Adrenal gland (tissue), 12 donors: ENCODE measurements around the gene POU2AF2. TPM values are rescaled to one million over a fixed set of nuclear protein-coding genes. Genes with fewer than 3 reads are reported as not detected.

ENCODE experiments used
- DNase-seq, 7 donors: peaks; one replicate each; pipeline ENCODE4 v3.0.0-alpha.2; 2019 to 2020
- H3K27ac ChIP-seq, 5 donors: fragments of 200-600 bp; sonication (generic) in 4 of 5; 1 replicate in 3 of 5; 2 replicates in 2 of 5; pipeline versions ENCODE4 v1.5.1 to v1.8.0; 2016 to 2020; ENCODE audit warnings: mild to moderate bottlenecking in 1 of 5
- H3K27me3 ChIP-seq: fragments of 200-600 bp; 2 replicates; pipeline ENCODE4 v1.8.0; 2021
- H3K36me3 ChIP-seq, 2 donors: fragments of 200-600 bp; replicated peaks in 1 of 2; 1 replicate in 1 of 2; 2 replicates in 1 of 2; pipeline versions ENCODE4 v1.5.1 to v1.8.0; 2018 to 2022
- H3K4me1 ChIP-seq, 2 donors: fragments of 200-600 bp; replicated peaks in 1 of 2; 1 replicate in 1 of 2; 2 replicates in 1 of 2; pipeline versions ENCODE4 v1.5.1 to v1.8.0; 2018 to 2021
- H3K4me3 ChIP-seq, 4 donors: fragments of 200-600 bp; sonication (generic) in 3 of 4; one replicate each; pipeline ENCODE4 v1.5.1; 2016 to 2018
- H3K9me3 ChIP-seq, 3 donors: fragments of 200-600 bp; sonication (generic) in 1 of 3; replicated peaks in 1 of 3; 1 replicate in 2 of 3; 2 replicates in 1 of 3; pipeline versions ENCODE4 v1.5.1 to v1.8.0; 2016 to 2021
- CTCF ChIP-seq, 6 experiments: fragments of 450-650 bp in 4 of 6; fragments of 200-600 bp in 2 of 6; sonication (generic) in 1 of 6; IDR thresholded peaks; 1 replicate in 5 of 6; 2 replicates in 1 of 6; pipeline versions ENCODE4 v1.5.1 to v1.8.0; 2016 to 2021; ENCODE audit warnings: antibody characterized with exemption in 6 of 6, mild to moderate bottlenecking in 2 of 6, moderate library complexity in 1 of 6
- POLR2A ChIP-seq, 2 donors: fragments of 450-650 bp; IDR thresholded peaks; one replicate each; pipeline ENCODE4 v1.6.1; 2017; ENCODE audit warnings: antibody characterized with exemption in 2 of 2, mild to moderate bottlenecking in 2 of 2, moderate library complexity in 1 of 2
- WGBS, 4 donors: extraction: QIAGEN DNeasy Blood & Tissue Kit in 2 of 4; methylation state at CpG; one replicate each; pipeline versions ENCODE4 v1.1.5 to v1.1.7; 2013 to 2017; 5-methylcytosine and 5-hydroxymethylcytosine counted together
- intact Hi-C, 2 donors: fragments of 100-400 bp; cut with DNase I; formaldehyde crosslinking; loops; one replicate each; pipeline versions ENCODE4 v1.14.1 to v1.15.0; 2022 to 2023
- polyA plus RNA-seq, 3 donors: library from polyadenylated mRNA; stranded (reverse); fragments of 200-250 nt in 2 of 3; fragments of 350-450 nt in 1 of 3; fragmentation: Illumina TruSeq in 1 of 3; extraction: RNeasy Lipid Tissue Mini Kit (QIAGEN cat#74804) in 1 of 3; gene quantifications; one replicate each; pipeline ENCODE4 v1.2.3, GENCODE V29; 2013 to 2014
- total RNA-seq, 9 donors: library from RNA; depleted of rRNA in 4 of 9; stranded (reverse); fragments of >200 nt in 4 of 9; fragments of 120-200 nt in 1 of 9; fragmentation: NEBNext Ultra II Directional in 1 of 9; extraction: Animal tissue kit (Norgen Biotek cat#: 25700) in 1 of 9; gene quantifications; one replicate each; pipeline versions ENCODE4 v1.1.0 to v1.2.4, GENCODE V29; 2013 to 2023
- donor health status: healthy with polysubstance abuse.
- donor health status: Bipolar disorder and iron deficiency.
- donor health status: DM: yes; HTN: yes; CAD: no.
- donor health status: DM: no; HTN: no; CAD: no.
- donor health status: DM: no; HTN: no; CAD: no.
- donor health status: DM: yes; HTN: yes; CAD: no.

POU2AF2 gene
- total and polyA plus RNA-seq, 12 donors, result 0.13 TPM; not detected in 11

- H3K4me1 ChIP-seq, result peaks cover 6 to 9% of the 10 kb centered on the region in 2 donors
- H3K27ac ChIP-seq, result no peak overlapping the region
- no peaks in the 10 kb centered on the region for H3K9me3 ChIP-seq
- no peaks in the 10 kb centered on the region for H3K36me3 ChIP-seq
- TF ChIP-seq CTCF (IDR thresholded peaks at IDR 0.05) (no peak), POLR2A (IDR thresholded peaks at IDR 0.05) (no peak)
- WGBS, 4 donors, result 69 to 85% (median 78%) methylated on average over 3 of the region's 3 CpGs
- intact Hi-C loops, result no loop called here
- no peak overlapping the region for H3K4me3 ChIP-seq
- no peak for DNase-seq
- H3K27me3 ChIP-seq, result no peaks in the 10 kb centered on the region
These were observed 56.8 kb downstream of the POU2AF2 start for GRCh38 chr11:111302298-111302697.

GRCh38 chr11:111303461-111303860 lies 57.9 kb downstream of the POU2AF2 start:
- no peaks in the 10 kb centered on the region for H3K9me3 ChIP-seq
- H3K27ac ChIP-seq, result no peak overlapping the region
- intact Hi-C loops, result no loop called here
- TF ChIP-seq CTCF (IDR thresholded peaks at IDR 0.05) (no peak), POLR2A (IDR thresholded peaks at IDR 0.05) (no peak)
- H3K4me3 ChIP-seq, result no peak overlapping the region
- peaks cover 5 to 8% of the 10 kb centered on the region in 2 donors for H3K4me1 ChIP-seq
- 57 to 71% (median 66%) methylated on average over 4 of the region's 4 CpGs for WGBS, 4 donors
- no peaks in the 10 kb centered on the region for H3K27me3 ChIP-seq
- no peak for DNase-seq
- H3K36me3 ChIP-seq, result no peaks in the 10 kb centered on the region

- intact Hi-C loops, result no loop called here
- Histone ChIP-seq H3K4me3 (no peak overlapping the region), H3K9me3 (no peaks in the 10 kb centered on the region), H3K36me3 (no peaks in the 10 kb centered on the region), H3K27ac (no peak overlapping the region), H3K27me3 (no peaks in the 10 kb centered on the region), H3K4me1 (no peaks in the 10 kb centered on the region)
- DNase-seq, result no peak
- no peak for TF ChIP-seq POLR2A (IDR thresholded peaks at IDR 0.05)
- 85 to 90% (median 85%) methylated on average over 5 of the region's 5 CpGs for WGBS, 4 donors
These were observed 59.8 kb downstream of the POU2AF2 start for GRCh38 chr11:111305162-111305802.

- 77 to 93% (median 84%) methylated on average over 4 of the region's 4 CpGs for whole genome bisulfite sequencing, 4 donors
- Histone ChIP-seq H3K4me1 (no peaks in the 10 kb centered on the region), H3K36me3 (no peaks in the 10 kb centered on the region), H3K9me3 (no peaks in the 10 kb centered on the region), H3K27me3 (no peaks in the 10 kb centered on the region), H3K4me3 (no peak overlapping the region), H3K27ac (no peak overlapping the region)
- intact Hi-C loops, result no loop called here
- no peak for DNase-seq
- no peak for TF ChIP-seq CTCF (IDR thresholded peaks at IDR 0.05)
- no peak for TF ChIP-seq POLR2A (IDR thresholded peaks at IDR 0.05)
These were observed 60.4 kb downstream of the POU2AF2 start for GRCh38 chr11:111305876-111306275.

GRCh38 chr11:111306321-111306720 lies 60.8 kb downstream of the POU2AF2 start:
- 83 to 89% (median 87%) methylated on average over 5 of the region's 5 CpGs for WGBS, 4 donors
- DNase-seq, result no peak
- no peaks in the 10 kb centered on the region for H3K4me1 ChIP-seq
- TF ChIP-seq POLR2A (IDR thresholded peaks at IDR 0.05) (no peak), CTCF (IDR thresholded peaks at IDR 0.05) (no peak)
- intact Hi-C loops, result no loop called here
- H3K27me3 ChIP-seq, result no peaks in the 10 kb centered on the region
- no peak overlapping the region for H3K27ac ChIP-seq
- H3K4me3 ChIP-seq, result no peak overlapping the region
- H3K36me3 ChIP-seq, result no peaks in the 10 kb centered on the region
- no peaks in the 10 kb centered on the region for H3K9me3 ChIP-seq
